HG02970 (cell line): Measurements from ENCODE around the gene DCHS2.

Experiments used
- ATAC-seq: cut with Tn5 transposase; IDR thresholded peaks from one replicate; pipeline ENCODE4 v1.9.1; 2021; ENCODE audit warnings: mild to moderate bottlenecking, moderate library complexity, moderate number of reproducible peaks; ENCODE audit not compliant: unreplicated experiment, low FRiP score

DCHS2 gene

DNA sequence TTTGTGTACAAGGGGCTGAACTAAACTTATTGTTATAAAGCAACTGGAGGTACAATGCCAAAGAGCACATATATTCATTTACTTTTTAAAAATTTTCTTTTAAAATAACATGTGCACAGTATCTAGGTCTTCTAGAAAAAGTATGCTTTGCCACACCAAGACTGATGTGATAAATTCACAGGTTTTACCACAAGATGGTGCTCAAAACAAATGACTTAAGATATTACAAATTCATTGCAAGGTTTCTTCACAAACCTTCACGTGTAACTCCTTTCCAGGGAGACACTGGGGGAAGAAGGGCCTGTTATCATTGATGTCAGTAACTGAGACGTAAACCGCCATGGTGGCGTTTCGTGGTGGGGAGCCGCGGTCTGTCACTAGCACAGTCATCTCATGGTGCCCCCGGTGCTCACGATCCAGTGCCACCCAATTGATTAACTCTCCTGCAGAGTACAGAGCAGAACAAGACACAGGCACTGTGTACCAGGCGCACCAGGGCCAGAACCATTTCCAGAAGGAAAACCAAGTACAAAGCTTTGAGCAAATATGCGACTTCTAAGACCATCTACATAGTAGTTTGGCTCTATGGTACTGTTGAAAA, 162.2 kb downstream of the DCHS2 start:
- ATAC-seq: no peak

DNA sequence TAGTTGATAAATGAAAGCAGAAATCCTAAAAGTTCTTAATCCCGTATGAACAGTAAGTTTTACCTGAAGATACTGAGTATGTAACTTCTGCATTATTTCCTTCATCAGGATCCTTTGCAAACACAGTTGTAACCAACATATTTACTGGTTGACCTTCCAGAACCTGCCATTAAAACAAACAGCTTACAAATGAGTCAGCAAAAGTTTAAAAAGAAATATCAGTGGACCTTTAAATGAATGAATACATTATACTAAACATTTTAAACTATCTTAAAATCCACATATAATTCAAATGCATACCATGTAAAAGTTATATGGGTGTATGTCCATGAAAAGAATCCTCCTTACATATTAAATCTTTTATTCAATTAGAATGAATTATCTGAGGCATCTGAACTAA, 163.6 kb downstream of the DCHS2 start:
- no peak for ATAC-seq

DNA sequence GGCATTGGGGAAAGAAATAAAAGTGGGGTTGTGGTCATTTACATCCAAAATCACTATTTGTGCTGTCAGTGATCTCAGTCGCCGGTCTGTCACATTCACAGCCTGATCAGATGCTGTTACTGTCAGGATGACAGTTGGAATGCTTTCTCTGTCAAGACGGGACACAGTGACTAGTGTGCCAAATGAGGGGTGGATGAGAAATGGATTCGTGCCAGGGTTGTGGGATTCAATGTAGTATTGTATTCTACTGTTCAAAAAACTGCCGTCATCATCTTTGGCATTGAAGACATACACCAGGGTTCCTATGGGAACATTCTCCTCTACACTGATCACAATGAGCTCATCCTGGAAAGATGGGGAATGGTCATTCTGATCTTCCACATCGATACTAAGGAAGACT, 171.1 kb downstream of the DCHS2 start:
- ATAC-seq: no peak

DNA sequence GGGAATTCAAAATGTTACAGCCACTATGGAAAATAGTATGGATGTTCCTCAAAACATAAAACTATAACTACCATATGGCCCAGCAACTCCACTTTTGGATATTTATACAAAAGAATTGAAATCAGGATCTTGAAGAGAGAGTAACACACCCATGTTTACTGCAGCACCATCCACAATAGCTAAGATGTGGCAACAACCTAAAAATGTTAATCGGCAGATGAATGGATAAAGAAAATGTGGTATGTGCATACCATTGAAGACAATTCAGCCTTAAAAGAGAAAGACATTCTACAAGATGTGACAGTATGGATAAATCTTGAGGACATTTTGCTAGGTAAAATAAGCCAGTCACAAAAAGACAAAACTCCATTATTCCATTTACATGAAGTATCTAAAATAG, 171.9 kb downstream of the DCHS2 start:
- no peak for ATAC-seq

DNA sequence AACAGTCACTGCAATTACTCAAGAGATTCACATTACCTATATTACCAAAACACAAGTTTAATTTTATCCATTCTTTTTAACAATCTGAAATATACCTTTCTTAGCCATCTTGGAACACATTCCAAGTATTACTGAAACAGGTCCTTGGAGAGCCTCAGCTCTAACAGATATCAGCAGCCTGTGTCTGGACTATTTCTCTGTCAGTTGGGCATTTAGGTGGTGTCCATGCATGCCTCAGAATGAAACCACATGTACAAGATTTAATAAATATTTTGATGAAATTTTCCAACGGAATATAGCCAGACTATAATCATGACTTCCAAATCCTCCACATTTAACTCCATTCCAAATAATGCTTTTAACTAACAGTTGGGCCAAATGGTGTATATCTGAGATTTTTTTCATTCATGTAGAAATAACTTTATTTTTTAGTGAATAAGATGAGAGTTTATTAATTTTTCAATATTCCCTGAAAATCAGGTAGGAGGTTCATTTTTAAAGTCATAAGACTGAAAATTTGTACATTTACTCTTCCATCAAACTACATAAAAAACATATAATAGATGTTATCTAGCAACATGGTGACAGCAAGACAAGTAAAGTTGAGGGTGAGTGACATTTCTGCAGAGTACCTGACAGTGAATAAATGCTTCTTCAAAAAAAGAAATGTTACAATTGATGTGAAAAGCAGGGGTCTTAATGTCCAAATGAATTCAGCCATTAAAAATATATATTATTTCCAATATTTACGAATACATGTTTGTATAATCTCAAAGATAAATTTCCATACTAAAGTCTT, 174.2 kb downstream of the DCHS2 start:
- ATAC-seq: no peak

DNA sequence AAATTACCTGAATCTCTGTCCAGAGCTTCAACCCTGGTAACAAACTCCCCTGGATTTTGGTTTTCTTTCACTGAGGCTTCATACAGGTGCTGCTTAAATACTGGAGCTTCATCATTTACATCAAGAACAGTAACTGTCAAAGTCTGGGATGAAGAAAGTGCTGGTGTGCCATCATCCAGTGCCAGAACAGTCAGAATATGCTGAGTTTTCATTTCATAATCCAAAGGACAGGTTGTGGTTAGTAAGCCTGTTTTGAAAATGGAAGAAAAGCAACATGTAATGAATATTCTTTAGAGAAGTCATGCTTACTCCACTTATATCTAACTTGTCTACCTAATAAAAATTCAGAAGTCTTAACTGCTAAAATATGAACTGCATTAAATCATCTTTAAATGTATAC, 175.9 kb downstream of the DCHS2 start:
- no peak for ATAC-seq

DNA sequence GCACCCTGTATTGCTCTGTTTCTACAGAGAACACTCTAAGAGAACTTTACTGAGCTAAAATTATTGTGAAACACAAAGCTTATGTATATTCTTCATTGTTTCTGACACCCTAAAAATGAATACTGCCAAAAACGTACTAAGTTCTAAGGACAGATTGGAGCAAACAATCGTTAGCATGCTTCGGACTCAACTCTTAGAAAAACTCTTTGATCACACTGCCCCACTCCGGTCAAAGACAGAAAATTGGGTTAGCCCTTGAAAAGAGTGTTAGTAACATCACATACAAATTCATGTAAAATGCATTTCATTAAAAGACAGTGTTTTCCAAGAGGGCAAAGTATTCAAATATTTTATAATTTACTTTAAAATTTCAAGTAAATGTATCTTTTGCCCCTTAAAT, 177.4 kb downstream of the DCHS2 start:
- no peak for ATAC-seq

DNA sequence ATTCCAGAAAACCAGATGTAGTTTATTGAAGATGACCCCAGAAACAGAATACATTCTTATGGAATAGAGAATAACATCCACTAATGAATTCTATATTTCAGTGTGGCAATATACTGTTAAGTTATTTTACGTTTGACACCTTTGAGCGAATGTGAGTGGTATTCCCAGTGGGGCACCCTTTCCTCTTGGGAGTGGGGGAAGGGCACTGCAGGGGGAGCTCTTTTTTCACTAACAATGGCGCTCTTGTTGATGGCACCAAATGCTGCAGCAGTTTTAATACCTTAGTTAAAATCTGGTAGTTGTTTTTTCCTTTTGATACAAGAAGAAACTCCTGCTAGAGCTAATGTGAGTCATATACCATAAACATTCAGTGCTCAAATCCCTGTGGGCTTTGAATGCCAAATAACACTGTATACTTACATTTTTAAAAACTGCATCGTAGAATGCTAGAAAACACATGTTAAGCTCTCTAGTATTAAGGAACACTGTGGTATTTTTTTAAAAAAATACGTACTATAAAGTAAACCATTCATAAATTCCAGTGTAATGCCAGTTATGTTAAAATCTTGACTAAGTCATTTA, 178.5 kb downstream of the DCHS2 start:
- ATAC-seq: no peak

DNA sequence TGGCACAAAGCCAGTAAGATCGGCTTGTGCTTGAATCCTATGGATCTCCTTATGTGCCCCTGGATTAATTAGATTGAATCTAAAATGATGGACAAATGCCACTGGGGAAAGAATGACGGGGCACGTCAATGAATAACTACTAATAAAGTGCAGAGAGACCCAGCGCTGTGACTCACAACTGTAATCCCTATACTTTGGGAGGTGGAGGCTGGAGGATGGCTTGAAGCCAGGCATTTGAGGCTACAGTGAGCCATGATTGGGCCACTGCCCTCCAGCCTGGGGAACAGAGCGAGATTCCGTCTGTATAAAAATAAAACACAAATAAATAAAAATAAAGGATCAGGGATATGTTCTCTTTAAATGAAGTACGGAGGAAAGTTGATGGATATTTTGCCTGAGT, 179.4 kb downstream of the DCHS2 start:
- ATAC-seq: no peak

DNA sequence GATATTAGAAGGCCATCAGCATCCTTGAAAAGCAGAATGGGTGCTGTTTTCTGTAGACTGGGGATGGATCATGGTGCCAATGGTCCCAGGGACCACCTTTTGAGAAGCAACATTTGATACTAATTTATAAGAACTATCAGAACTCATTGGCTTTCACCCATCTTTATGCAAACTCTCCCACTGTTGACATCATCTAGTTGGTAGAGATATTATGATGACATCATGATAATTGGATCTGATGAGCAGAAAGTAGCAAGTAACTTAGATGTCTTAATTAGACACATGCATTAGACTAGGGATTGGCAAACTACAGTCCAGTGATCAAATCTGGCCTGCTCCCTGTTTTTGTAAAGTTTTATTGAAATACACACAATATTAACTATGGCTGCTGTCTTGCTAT, 181.0 kb downstream of the DCHS2 start:
- no peak for ATAC-seq

DNA sequence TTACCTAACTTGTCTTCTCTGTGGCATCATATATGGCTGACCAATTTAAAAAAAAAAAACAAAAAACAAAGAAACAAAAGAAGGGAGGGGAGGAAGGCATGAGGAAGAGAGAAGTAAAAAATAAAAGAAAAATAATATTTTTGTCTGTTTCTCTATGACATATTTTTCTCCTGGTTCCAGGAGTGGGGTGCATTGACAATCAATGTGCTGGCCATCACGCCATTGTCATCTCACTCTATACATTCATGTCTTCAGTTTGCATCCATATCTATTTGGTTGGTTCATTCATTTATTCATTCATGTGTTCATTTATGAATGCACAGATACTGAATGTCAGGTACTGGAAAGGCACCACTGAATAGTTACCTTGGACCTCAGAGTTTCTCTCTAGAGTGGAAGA, 183.4 kb downstream of the DCHS2 start:
- no peak for ATAC-seq

DNA sequence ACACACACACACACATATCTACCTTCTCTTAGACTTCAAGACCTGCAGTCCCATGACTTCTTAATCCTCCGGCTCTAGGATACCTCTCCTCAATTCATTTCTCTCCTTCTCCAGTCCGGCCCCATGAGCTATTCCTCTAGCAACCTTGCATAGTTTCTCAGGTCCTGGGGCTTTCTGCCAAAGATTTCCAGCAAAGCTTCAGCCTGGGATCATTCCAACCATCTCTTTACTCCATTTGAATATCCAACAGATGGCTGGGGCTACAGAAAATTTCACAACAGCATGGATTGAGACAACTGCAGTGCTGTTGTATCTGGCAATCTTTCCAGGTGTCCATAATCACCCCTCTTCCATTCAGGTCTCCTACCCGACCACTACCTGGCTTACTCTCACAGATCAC, 184.1 kb downstream of the DCHS2 start:
- no peak for ATAC-seq

DNA sequence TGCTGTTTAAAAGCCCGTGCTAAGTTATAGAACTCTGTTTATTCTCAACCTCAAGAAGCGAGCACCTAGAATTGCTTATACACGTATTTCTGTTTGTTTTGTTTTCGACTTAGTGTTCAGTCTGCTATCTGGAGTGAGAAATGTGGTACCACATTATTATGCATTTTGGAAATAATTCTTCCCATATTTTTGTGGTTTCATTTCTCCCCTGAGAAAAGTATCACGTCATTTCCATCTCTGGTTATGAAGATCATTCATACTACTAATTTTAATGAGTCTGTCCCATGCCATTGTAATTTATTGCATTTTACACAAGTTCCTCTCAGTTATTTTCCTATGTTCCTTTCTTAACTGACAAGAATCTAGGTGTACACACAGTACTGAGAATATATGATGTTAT, 186.0 kb downstream of the DCHS2 start:
- ATAC-seq: no peak

DNA sequence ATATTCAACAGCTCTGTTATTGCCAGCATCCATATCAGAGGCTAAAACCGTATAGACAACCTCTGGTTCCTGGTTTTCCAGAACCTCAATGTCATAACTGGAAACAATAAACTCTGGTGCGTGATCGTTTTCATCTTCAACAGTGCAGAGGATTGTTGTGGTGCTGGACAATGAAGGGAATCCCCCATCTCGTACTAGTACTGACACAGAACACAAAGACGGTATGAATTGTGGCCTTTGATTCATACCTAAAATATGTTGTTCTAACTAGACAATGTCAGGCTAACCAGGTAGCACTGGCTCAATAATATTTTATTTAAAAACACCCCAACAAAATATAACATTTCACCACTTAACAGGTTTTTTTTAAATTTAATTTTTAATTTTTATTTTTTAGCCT, 186.9 kb downstream of the DCHS2 start:
- ATAC-seq: no peak

DNA sequence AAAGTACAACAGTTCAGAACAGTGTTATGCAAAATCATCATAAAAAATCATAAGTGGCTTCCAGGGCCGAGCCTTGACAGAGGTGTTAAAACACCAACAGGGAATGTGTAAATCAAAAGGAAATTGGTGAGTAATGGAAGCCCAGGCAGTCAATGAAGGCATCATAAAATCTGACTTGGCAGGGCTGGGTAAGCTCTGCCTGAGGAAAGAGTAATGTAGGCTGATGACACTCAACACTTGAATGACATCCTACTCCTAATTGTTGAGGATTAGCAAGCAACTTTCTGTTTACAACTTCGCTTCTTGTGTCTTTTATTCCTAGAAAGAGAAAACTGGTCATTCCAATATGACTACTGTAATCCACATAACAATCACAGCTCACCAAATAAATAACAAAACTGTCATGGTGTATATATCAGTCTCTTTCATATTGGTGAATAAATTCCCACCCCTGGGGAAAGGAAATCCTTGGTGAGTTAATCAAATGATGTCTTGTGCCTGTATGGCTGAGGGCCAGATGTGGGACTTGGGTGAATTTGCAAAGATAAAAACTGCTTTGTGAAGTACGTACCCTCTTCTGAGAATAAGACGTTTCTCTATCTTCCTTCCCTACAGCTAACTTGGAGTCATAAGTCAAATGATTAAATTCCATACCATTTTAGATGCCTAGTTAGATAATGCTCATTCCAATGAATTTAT, 196.8 kb downstream of the DCHS2 start:
- ATAC-seq: no peak

DNA sequence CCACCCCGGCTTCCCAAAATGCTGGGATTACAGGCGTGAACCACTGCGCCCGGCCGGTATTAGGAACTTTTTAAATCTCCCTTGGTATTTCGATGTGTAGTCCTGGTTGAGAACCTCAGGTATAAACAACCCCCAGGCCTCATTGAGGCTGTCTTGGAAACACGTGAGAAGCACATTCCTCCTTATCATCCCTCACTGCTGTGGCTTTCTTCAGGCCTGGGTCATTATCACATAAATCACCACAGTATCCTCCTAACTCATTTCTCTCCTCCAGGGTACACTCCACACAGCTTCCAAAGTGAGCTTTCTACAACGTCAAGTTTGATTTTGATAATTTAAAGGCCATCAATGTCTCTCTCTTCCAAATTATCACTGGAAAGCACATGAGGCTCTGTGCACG, 198.2 kb downstream of the DCHS2 start:
- ATAC-seq: no peak

DNA sequence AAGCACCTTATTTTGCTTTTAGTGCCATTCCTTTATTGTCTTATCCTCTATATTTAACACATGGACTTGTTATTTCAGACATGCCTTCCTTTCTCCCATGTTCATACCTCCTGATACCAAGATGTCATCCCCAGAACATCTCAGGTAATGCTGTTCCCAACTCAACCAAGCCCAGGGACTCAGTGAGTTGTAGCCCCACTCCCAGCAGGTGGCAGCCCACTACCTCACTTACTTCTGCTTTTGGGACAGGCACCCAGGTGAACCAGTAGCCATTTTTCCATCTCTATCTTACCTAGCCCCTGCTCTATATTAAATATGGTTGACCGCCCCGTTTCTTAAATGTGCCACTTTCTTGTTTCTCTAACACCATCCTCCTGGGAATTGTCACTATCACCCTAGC, 199.0 kb downstream of the DCHS2 start:
- no peak for ATAC-seq

DNA sequence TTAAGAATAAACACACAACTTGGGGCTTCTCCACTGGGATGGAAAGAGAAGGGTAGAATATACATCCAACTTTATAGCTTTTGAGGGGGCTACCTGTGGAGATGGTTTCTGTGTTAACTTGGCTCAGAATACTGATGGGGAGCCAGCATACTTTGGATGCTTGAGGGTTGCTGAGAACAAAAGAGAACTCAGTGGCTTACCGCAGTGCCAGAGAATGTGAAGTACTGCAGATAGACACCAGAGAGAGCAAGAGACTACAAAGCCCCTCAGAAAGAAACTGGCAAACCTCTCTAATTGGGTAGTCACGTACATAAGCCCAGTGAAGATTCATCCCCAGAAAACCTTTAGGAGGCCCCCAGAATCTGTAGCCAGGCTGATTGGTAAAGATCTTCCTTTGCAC, 214.4 kb downstream of the DCHS2 start:
- no peak for ATAC-seq

DNA sequence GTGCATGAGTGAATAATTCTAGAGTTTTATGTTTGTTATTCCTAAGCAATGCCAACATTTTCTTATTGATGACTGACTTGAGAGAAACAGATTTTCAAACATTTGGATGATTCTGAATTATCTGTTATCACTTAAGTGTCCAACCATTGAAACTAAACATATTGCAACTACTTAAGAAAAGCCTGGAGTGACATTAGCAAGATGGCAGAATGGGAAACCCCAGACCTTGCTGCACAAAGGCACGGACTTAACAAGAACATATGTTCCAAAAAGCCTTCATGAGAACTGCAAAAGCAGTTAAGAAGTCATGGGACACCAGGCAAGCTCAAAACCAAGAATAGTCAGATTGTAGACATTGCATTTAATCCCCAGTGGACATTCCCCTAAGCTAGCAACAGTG, 215.1 kb downstream of the DCHS2 start:
- ATAC-seq: no peak

DNA sequence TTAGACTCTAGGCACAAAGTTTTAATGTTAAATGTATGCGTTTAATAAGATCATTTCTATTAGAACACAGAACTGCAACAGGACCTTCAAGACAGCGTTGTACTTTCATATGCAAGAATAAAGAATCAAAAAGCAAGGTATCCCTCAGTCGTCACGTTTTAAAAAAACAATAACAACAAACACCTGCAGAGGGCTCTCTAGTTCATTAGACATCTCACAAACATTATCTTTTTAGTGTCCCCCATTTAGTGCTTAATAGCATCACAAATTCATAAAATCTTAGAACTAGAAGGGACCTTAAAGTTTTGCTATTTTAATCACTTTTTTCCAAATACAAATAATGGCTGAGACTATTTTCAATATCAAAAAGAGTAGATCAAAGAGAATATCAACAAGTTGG, 236.6 kb downstream of the DCHS2 start:
- ATAC-seq: no peak

DNA sequence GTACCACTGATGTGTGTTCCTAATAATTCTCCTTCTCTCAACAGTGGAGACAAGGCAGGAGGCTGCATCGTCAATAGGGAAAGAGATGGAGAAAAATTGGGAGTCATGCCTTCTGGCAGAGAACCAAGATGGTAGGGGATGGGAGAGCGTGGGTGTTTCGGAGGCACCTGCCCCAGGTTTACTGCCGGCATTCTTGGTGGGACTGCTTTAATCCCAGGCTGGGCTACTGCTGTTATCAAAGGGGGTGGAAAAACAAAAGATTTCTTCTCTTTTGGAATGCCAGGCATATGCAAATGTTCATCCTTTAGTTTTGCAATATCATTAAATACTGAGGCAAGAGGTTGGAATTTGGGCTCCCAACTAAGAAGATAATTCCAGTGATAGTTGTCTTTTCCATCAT, 257.0 kb downstream of the DCHS2 start:
- ATAC-seq: no peak
